SU-DHL-6 (cell line): ENCODE data around the gene GFRA4.

Experiments
- EZH2phosphoT487 ChIP-seq: fragments of 200-600 bp; sonication (generic), shearing (Covaris generic); conservative IDR thresholded peaks from 2 replicates; pipeline ENCODE4 v1.6.1; 2018; ENCODE audit warnings: mild to moderate bottlenecking, antibody characterized with exemption, low read length, moderate library complexity, mixed read lengths
- TF ChIP-seq, protein P1 (sequence below): fragments of 200-600 bp; sonication (generic); IDR thresholded peaks from one replicate; pipeline ENCODE4 v1.5.1; 2017; ENCODE audit warnings: antibody characterized with exemption, mild to moderate bottlenecking, low read length, moderate library complexity; ENCODE audit not compliant: insufficient read depth, poor library complexity, severe bottlenecking

DNA sequence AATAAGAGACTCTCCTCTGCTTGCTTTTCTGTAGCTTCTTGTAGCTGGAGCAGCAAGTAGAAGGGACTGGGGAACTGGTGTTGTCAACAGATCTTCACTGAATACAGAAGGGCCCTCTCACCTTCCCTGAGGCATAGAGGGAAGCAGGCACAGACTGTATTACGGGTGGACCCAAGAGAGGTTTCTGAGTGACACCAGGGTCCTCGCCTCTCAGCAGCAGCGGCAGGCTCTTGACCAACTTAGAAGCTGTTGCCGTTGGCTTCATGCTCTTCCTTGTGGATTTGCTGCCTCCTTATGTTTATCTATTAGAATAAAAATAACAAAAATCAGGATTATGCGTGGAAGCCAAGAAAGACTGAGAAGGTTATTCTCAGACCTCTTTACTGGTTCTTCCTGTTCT lies 31.7 kb downstream of the GFRA4 start:
- TF ChIP-seq, protein P1, sequence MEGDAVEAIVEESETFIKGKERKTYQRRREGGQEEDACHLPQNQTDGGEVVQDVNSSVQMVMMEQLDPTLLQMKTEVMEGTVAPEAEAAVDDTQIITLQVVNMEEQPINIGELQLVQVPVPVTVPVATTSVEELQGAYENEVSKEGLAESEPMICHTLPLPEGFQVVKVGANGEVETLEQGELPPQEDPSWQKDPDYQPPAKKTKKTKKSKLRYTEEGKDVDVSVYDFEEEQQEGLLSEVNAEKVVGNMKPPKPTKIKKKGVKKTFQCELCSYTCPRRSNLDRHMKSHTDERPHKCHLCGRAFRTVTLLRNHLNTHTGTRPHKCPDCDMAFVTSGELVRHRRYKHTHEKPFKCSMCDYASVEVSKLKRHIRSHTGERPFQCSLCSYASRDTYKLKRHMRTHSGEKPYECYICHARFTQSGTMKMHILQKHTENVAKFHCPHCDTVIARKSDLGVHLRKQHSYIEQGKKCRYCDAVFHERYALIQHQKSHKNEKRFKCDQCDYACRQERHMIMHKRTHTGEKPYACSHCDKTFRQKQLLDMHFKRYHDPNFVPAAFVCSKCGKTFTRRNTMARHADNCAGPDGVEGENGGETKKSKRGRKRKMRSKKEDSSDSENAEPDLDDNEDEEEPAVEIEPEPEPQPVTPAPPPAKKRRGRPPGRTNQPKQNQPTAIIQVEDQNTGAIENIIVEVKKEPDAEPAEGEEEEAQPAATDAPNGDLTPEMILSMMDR = no peak
- TF ChIP-seq EZH2phosphoT487 = no peak
